ENCODE data around the gene C3orf20. TPM values are rescaled to one million over a fixed set of nuclear protein-coding genes. Genes with fewer than 3 reads are reported as not detected.

C3orf20 gene
- total RNA-seq, 4 donors from 2014 or later: not detected

GRCh38 chr3:14803981-14804834, 129.3 kb downstream of the C3orf20 start:
- TF ChIP-seq POLR2A (IDR thresholded peaks at IDR 0.05): no peak
- no peak for TF ChIP-seq CTCF (IDR thresholded peaks at IDR 0.05)
- WGBS, 2 donors: 54 to 60% methylated on average over 12 of the region's 12 CpGs
- H3K4me3 ChIP-seq (ENCODE audit: low read depth, poor library complexity, severe bottlenecking): no peak overlapping the region
- DNase-seq (ENCODE audit: low spot score in 2 of 2): no peak
- intact Hi-C loops (cut with DNase I; ENCODE audit: low total_unique reads): no loop called here

GRCh38 chr3:14804835-14805780, 130.2 kb downstream of the C3orf20 start:
- no peak for TF ChIP-seq POLR2A (IDR thresholded peaks at IDR 0.05)
- TF ChIP-seq CTCF (IDR thresholded peaks at IDR 0.05): no peak
- WGBS, 2 donors: 69% methylated on average over 7 of the region's 7 CpGs
- intact Hi-C loops (cut with DNase I; ENCODE audit: low total_unique reads): no loop called here
- DNase-seq (ENCODE audit: low spot score in 2 of 2): no peak
- no peak overlapping the region for H3K4me3 ChIP-seq (ENCODE audit: low read depth, poor library complexity, severe bottlenecking)

GRCh38 chr3:14805961-14806537, 131.1 kb downstream of the C3orf20 start:
- DNase-seq (ENCODE audit: low spot score in 2 of 2): no peak

GRCh38 chr3:14806641-14807263, 131.8 kb downstream of the C3orf20 start:
- TF ChIP-seq POLR2A (IDR thresholded peaks at IDR 0.05) (no peak), CTCF (IDR thresholded peaks at IDR 0.05) (no peak)
- no peak overlapping the region for H3K4me3 ChIP-seq (ENCODE audit: low read depth, poor library complexity, severe bottlenecking)
- intact Hi-C loops (cut with DNase I; ENCODE audit: low total_unique reads): no loop called here
- 68 to 74% methylated on average over 8 of the region's 8 CpGs for WGBS, 2 donors
- no peak for DNase-seq (ENCODE audit: low spot score in 2 of 2)

More at GRCh38 chr3:14805961-14806537, 131.1 kb downstream of the C3orf20 start:
- 71 to 87% methylated on average over 4 of the region's 4 CpGs for WGBS, 2 donors
- TF ChIP-seq CTCF (IDR thresholded peaks at IDR 0.05) (no peak), POLR2A (IDR thresholded peaks at IDR 0.05) (no peak)
- H3K4me3 ChIP-seq (ENCODE audit: low read depth, poor library complexity, severe bottlenecking): no peak overlapping the region
- intact Hi-C loops (cut with DNase I; ENCODE audit: low total_unique reads): no loop called here

GRCh38 chr3:14808025-14808424, 133.1 kb downstream of the C3orf20 start:
- intact Hi-C loops (cut with DNase I; ENCODE audit: low total_unique reads): no loop called here
- TF ChIP-seq CTCF (IDR thresholded peaks at IDR 0.05): no peak
- no peak for TF ChIP-seq POLR2A (IDR thresholded peaks at IDR 0.05)
- no peak overlapping the region for H3K4me3 ChIP-seq (ENCODE audit: low read depth, poor library complexity, severe bottlenecking)
- DNase-seq (ENCODE audit: low spot score in 2 of 2): no peak
